Measurements from ENCODE around the gene BCAT1.

- TF ChIP-seq CTCF (IDR thresholded peaks at IDR 0.05; ENCODE audit: insufficient read depth, low read length, poor library complexity, severe bottlenecking) (no peak), EZH2phosphoT487 (conservative IDR thresholded peaks at IDR 0.05; ENCODE audit: low read length) (no peak)
Measured at GRCh38 chr12:24945845-24946244, 3.1 kb downstream of the BCAT1 start.

Measured in SU-DHL-6 (cell line).